Endothelial cell of umbilical vein (primary cell): ENCODE results near the gene ATP5PO.

Experiments used
- CTCF ChIP-seq, 2 donors: IDR thresholded peaks; 1 replicate in 1 of 2; 2 replicates in 1 of 2; pipeline ENCODE4 v1.5.1; 2011; ENCODE audit warnings: low read length in 2 of 2, mild to moderate bottlenecking in 2 of 2, moderate library complexity in 2 of 2, control low read depth in 1 of 2, inconsistent platforms in 1 of 2, low read depth in 1 of 2; ENCODE audit not compliant: insufficient read depth in 1 of 2; ENCODE audit errors: extremely low read depth in 1 of 2
- GATA2 ChIP-seq: IDR thresholded peaks from 2 replicates; pipeline ENCODE4 v1.7.0; 2011; ENCODE audit warnings: low read depth, mild to moderate bottlenecking, moderate library complexity, mixed read lengths, low read length; ENCODE audit not compliant: insufficient read length, insufficient read depth
- POLR2AphosphoS5 ChIP-seq: IDR thresholded peaks from 2 replicates; pipeline ENCODE4 v1.6.1; 2012; ENCODE audit warnings: low read depth, mild to moderate bottlenecking, control low read depth, low read length, moderate library complexity; ENCODE audit not compliant: insufficient read depth
- TF ChIP-seq, protein P1 (sequence below): IDR thresholded peaks from 2 replicates; pipeline ENCODE4 v1.6.1; 2011; ENCODE audit not compliant: insufficient read depth, insufficient read length

DNA sequence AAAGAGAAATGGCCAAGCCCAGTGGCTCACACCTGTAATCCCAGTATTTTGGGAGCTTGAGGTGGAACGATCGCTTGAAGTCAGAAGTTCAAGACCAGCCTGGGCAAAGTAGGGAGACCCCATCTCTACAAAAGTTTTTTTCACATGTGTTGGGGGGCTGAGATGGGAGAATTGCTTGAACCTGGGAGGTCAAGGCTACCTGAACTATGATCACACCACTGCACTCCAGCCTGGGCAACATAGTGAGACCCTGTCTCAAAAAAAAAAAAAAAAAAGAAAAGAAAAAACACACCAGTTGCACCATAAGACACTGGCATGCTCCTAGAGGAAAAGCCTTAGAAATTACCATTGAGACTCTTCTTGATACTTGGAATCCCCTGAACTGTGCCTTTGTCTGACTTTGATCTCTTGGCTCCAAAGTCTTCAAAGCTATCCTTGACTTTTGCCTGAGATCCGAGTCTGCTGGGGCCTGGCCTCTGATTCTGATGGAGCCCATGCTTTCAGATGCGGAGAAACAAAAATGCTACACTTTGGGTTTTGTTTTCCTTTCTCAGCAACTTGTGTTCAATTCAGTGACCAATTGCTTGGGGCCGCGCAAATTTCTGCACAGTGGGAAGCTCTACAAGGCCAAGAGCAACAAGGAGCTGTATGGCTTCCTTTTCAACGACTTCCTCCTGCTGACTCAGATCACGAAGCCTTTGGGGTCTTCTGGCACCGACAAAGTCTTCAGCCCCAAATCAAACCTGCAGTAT lies 33.7 kb downstream of the ATP5PO start:
- TF ChIP-seq CTCF (IDR thresholded peaks at IDR 0.05; ENCODE audit: extremely low read depth in 1 of 2, insufficient read depth in 1 of 2, low read depth in 1 of 2, low read length in 2 of 2) (no peak), GATA2 (no peak), POLR2AphosphoS5 (no peak)
- TF ChIP-seq, protein P1, sequence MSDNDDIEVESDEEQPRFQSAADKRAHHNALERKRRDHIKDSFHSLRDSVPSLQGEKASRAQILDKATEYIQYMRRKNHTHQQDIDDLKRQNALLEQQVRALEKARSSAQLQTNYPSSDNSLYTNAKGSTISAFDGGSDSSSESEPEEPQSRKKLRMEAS, result no peak
